Limb (tissue), 2 donors: ENCODE results near the gene LAMTOR4.
A peak's percentile ranks its signal among the peaks of the same experiment; 100 is the strongest.

Source experiments
- DNase-seq, 2 donors: peaks; one replicate each; pipeline ENCODE4 v3.0.0-alpha.2; 2016; ENCODE audit errors: extremely low spot score in 2 of 2

LAMTOR4 gene

DNA sequence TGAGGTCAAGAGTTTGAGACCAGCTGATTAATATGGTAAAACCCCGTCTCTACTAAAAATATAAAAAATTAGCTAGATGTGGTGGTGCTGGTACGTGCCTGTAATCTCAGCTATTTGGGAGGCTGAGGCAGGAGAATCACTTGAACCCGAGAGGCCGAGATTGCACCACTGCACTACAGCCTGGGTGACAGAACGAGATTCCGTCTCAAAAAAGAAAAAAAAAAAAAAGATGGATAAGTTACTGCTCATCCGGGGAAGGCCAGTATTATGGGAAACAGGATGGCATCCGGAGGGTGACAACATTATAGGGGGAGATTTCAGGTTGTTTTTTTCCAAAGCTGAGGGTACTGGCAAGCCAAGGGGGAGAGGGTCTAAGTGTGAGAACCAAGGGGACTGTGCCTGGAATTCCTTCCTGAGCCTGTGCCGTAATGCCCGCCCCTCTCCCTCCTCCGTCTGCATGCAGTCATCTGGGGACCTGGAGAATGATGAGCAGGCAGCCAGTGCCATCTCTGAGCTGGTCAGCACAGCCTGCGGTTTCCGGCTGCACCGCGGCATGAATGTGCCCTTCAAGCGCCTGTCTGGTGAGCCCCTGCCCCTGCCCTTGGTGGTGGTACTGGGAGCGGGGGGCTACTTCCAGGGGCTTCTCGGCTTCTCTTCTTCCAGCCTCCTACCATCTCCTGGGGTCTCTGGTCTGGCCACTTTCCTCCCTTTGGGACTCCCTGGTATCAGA, 4.4 kb downstream of the LAMTOR4 start:
- DNase-seq, result no peak

DNA sequence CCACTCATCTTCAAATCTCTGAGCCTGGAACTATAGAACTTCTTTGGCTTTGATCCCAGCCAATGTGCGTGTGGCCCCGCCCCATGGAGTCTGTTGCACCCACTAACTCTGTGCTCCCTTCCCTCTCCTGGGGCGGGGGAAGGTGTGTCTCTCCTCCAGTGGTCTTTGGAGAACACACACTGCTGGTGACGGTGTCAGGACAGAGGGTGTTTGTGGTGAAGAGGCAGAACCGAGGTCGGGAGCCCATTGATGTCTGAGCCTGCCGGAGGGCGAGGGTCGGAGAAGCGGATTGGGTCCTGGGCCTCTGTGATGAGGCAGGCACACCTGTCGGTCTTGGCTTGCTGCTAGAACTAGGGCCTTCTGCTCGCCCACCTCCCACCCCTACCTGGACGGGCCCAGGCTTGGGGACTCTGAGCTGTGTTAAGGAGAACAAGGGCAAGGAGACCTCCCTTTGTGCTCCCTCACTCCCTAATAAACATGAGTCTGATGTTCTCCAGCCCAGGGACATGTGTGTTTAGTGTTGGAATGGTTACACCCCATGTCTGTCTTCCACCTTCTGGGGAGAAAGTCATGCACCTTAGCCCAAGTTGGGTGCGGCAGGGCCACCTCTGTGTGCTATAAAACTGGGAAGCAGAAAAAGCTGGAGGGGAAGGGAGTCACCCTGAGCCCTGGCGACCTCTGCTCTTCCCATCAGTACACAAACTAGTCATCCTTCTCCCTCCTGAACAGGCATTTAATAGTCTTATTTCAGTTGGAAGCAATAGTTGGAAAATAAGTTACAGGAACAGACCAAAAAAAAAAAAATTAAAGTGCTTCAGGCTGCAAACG, 5.2 kb downstream of the LAMTOR4 start:
- DNase-seq, result no peak

DNA sequence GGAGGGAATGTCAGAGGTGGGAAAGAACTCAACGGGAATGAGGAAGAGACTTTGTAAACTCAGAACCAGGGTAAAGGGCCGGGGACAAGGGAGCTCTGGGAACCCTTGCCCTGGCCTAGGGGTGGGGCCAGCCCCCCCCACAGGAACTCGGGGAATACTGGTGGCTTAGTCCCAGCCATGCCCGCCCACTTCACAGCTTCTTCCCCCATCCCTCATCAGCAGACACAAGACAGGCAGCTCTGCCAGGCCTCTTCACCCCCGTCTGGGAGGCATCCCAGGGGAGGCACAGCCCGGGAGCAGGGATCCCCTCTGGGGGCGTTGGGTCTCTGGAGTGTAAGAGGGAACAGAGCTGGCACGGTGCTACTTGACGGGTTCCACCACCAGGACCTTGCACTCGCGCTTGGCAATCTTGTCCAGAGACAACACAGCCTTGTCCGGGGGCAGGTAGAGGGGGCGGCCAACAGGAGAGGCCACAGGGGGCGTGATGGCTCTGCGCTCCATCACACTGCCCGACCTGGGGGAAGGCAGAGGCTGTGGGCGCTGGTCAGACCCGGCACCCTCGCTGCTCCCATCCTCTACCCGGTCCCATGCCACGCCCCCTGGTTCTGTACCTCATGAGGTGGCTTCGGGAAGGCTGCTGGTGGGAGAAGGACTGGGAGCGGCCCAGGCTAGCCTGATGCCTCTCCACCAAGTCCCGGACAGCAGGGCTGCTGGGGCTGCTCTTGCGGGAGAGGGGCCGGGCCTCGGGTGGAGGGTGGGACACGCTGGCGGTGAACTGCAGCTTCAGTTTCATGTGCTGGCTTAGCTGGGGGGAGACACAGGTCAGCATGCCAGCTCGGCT, 6.2 kb downstream of the LAMTOR4 start:
- no peak for DNase-seq

DNA sequence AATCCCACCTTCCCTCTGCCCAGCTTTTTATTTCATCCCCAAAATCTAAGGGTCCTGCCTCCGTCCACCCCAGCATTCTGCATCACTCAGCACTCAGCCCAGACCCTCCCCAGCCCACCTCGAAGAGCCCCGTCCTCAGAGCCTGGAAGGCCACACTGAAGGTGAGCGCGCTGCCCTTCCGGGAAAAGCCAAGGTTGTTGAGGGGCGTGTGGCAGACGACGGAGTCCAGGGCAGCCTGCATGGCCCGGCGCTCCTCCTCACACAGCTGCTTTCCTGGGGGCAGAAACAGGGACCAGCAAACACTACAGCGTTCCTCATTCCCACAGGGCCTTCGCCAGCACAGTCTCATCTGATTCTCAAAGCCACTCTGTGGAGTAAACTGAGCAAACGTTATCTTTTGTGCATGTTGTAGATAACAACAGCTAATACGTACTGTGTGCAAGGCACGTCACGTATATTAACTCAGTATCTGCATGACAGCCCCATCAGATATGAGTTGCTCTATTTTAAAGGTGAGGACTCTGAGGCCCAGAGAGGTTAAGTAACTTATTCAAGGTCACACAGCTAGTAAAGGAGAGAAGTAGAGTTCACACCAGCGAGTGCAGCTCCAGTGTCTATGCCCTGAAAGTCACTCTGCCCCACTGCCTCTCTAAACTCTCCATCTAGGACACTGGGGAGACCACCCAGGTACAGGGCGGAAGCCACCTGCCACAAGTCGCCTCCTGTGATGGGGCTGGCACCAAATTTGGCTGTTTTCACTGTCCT, 7.0 kb downstream of the LAMTOR4 start:
- DNase-seq, result no peak

DNA sequence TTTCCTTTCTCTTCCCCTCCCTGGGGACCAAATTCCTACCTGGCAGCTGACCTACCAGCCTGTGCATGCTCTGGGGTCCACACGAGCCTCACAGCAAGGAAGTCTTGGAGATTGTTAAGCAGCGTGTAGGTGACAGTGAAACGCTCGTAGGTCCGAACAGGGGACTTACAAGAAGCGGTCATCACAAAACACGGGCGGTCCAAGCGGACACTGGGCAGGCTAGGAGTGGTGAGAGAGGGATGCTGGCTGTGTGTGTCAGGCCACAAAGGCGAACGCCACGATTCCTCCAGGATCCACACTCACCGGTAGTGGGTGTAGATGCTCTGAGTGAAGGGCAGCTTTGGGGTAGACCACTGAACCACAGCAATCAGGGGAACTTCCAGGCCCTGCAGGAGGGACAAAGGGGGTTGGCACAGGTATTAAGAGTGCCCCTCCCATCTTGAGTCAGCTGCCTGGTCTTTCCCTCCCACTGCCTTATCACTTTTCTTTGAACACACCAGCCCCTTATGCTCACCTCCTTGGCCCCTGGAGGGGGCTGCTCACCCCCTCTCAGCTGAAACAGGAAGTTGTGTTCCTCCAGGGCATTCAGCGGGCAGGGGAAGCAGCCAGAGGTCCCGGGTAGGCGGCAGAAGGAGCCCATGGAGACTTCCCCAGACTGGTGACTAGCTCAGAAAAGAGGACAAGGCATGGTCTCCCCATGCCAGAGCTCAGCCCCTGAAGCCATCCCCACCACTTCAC, 7.8 kb downstream of the LAMTOR4 start:
- no peak for DNase-seq

DNA sequence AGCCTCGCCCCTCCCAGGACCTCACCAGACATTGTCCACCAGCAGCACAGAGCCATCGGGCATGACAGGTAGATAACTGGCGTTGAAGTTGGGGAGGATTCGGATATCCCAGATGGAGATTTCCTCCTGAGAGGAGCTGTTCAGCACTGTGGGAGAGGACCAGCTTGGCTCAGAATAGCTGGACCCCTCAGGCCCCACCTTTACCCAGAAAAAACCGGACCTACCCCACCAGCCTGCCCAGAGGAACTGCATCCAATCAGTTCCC, 8.3 kb downstream of the LAMTOR4 start:
- DNase-seq, result no peak

DNA sequence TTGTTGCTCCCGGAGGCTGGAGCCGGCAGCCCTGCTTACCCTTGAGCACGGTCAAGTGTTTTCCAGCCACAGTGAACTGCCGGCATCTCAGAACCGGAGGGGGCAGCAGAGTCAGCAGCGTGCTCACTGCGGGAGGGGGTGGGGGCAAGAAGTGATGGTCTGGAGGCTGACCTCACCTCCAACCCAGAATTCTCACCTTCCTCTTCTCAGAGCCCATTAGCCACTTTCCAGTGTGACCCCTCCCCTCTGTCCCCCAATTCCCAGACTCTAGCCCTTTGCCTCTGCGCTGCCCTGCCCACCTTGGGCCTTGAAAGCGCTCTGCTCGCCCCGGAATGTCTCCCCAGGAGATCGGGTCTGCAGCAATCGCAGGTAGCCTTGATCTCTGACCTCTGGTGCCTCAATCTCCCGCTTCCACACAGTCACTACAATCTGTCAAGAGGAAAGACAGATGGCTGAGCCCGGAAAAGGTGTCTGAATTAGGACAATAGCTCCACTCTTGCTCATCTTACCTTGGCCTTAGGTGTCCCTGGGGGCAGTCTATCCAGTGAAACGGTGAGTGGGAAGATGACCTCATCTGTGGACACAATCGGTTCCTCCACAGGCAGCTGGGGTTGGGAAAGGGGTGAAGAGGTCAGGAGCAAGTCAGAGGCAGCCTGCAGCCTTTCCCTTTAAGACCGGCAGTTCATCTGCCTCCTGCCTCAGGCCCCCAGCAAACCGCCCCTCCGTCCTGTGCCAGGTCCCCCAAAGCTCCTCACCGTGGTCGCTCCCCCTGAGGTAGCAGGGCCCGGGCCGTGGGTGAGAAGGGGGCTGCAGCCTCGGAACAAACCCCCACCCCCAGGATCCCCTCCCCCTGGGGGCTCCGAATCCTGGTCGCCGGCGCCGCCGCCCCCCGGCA, 8.9 kb downstream of the LAMTOR4 start:
- DNase-seq, result no peak

DNA sequence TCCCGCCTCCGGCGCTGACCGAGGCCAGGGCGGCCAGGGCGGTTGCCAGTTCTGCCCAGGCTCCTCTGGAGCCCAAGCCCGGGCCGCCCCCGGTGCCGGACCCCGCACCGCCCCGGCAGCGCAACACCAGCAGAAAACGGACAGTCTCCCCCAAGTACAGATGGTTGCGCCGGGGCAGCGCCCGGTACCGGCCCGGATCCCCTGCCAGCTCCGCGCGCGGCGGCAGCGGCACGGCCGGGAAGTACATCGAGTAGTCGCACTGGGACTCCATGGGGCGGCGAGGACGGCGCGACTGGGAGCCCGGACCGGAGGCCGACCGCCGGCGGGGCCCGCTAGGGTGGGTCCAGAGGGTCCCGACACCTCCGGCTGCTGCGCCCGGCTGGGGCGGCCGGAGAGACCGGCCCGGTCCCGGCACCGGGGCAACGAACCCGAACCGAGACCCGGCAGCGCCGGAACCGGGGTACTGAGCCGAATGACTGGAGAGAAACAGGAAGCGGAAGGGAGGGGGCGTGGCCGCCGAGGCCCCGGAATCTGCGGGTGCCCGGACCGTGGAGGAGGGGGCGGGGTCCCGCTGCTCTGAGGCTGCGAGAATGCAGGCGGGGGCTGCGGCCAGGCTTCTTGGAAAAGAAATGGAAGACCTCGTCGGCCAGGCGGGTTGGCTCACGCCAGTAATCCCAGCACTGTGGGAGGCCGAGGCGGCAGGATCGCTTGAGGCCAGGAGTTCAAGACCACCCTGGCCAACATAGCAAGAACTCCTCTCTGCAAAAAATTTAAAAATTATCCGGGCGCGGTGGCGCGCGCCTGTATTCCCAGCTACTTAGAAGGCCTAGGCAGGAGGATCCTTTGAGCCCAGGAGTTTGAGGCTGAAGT, 9.7 kb downstream of the LAMTOR4 start, which contains the start of gene TRAPPC14:
Gene TRAPPC14 (minus strand): TSS at position 495 of the 870 bp plus-strand sequence. CDS start 224 bp downstream, at position 271.
- peak; percentile 89 to 94 for DNase-seq

DNA sequence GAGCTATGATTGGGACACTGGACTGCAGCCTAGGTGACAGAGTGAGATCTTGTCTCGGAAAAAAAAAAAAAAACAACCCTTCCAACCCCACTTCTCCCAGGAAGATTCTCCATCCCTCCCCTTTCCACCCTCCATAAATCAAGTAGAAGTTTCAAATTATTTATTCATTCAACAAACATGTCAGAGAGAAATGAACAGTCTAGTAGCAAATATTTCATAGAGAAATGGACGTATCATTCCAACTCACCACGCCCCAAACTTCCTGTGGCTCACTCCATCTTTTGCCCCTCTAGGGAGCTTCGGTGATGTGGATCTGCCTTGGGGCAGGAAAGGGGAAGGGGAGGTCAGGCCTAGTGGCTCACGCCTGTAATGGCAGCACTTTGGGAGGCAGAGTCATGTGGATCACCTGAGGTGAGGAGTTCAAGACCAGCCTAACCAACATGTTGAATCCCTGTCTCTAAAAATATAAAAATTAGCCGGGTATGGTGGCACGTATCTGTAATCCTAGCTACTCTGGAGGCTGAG, 10.4 kb downstream of the LAMTOR4 start:
- no peak for DNase-seq

DNA sequence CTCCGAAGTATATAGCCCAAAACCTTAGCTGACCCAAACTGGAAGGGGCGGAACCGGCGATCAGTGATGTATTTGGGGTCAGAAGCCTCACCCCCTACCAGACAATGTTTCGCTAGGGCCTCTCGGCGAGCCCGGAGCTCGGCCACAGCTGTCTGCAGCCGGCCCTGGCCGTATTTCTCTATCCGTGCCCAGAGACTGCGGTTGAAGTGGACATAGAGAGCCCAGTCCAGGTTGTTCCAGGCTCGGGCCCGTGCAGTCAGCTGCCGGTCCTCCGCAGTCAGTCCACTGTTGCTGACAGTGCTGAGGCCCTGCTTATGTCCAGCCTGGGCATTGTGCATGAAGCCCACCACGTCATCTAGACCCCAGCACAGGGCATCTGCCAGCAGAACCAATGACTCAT, 11.3 kb downstream of the LAMTOR4 start:
- DNase-seq, result no peak

DNA sequence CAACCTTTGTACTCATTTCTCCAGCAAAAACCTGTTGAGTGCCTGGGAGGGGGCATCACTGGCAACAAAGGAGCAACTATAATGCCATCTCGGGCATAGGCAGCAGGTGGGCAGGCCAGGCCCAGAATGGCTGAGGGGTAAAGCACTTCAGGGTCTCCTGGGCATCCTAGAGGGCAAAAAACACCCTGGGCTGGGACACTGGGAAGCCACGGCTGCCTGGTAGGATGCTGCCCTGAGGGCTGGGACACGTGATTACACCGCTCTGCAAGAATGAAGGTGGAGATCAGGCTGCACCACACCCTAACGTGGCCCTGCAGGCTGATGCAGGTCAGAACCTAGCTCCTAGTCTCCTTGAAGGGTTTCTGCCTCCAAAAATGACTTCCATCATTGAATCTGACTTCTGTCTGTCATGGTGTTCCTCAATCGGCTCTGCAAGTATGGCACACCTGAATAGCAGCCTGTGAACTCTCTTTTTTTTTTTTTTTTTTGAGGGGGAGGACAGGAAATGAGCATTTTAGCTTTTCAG, 14.4 kb downstream of the LAMTOR4 start:
- no peak for DNase-seq

DNA sequence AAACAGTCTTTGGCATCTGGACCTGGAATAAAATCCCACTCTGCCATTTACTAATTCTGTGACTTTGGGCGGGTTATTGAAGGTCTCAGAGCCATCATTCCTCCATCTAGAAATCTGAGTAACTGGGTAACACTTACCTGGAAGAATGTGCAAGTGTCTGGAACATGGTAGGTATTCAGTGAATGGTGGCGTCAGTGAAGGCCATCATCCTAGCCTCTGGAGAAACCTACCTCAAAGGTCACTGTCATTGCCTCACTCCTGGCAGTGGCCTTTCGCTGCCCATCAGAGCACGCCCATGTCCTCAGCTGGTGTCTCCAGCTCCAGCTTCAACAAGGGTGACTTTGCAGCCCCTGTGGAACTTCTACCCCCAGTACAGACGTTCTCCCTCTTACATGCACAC, 15.2 kb downstream of the LAMTOR4 start:
- no peak for DNase-seq

DNA sequence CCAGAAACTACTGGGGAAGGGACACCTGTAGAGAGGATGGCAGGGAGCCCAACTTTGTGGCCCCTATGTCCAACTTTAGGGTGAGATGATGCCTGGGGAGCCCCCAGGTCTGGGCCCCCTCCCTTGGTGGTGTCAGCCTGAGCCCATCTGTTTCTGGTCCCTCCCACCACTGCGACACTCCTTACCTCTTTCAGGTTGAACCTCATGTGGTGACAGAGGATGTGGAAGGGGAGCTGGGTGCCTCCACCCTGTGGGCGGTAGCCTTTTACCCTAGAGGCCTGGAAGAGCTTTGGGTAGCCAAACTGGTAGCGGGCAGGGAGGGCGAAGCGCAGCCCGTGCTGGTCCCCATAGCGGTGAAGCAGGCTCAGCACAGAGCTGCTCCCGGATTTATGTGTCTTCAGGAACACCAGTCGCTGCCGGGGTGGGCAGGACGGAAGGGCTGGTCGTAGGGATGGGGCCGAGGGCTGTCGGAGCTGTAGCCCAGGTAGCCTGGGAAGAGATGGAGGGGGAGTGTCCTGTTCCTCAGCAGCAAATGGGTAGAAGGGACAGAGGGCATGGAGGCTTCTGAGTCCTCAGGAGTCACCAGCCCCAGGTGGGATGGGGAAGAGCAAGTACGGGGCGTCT, 17.7 kb downstream of the LAMTOR4 start:
- DNase-seq, result no peak

DNA sequence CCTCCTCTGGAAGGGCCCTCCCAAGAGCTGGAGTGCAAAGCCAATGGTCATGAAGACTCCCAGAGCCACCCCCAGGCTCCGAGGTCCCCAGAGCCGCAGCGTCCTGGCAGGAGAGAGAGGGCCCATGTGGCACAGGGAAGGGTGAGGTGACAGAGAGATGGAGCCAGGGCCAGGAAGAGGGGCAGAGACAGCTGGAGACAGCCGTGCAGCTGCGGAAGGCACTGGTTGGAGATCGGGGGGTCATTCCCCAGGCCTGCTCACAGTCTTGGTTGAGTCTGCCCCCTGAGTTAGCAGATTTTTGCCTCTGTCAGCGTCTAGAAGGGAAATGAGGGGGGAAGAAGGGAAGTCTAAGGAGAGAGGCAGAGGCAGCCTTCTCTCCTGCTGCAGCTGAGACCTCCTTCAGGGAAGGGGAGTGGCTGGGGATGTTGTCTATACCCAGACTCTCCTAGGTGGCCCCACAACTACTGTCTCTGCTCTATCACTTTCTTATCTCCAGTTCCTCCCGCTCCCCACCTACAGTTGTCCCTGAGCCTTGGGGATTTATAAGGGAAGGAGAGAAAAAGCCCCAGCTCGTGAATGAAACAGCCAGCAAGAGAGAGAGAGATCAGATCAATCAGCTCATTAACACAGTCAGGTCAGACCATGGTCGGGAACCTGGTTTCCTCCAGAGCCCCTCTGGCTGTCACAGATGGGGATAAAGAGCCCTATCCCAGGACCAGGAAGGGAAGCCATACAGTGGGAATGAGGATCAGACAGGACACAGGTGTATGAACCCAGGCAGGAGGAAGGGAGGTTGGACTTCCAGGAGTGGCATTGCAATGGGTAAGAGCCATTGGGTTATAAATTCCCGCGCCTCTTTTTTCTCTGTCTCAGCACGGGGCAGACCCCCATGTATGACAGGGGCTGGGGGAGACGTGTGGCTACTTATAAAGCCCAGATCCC, 18.5 kb downstream of the LAMTOR4 start:
- no peak for DNase-seq

DNA sequence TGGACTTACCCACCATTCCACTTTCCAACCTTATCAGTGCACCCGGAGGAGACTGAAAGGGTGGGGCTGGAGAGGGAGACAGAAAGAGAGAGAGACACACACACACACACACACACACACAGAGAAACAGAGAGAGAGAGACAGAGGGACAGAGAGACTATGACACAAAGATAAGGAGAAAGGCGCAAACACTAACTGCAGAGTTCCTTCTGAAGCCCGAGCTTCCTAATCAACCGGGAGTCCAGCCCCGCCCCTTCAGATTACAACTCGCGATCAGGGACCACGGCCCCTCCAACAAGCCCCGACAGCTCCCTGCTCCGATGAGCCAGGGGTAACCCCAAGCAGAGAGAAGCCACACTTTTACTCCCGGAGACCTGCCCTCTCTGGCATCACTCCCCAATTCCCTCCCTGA, 19.2 kb downstream of the LAMTOR4 start:
- DNase-seq, result peak in 1 of 2 donors; percentile 61

DNA sequence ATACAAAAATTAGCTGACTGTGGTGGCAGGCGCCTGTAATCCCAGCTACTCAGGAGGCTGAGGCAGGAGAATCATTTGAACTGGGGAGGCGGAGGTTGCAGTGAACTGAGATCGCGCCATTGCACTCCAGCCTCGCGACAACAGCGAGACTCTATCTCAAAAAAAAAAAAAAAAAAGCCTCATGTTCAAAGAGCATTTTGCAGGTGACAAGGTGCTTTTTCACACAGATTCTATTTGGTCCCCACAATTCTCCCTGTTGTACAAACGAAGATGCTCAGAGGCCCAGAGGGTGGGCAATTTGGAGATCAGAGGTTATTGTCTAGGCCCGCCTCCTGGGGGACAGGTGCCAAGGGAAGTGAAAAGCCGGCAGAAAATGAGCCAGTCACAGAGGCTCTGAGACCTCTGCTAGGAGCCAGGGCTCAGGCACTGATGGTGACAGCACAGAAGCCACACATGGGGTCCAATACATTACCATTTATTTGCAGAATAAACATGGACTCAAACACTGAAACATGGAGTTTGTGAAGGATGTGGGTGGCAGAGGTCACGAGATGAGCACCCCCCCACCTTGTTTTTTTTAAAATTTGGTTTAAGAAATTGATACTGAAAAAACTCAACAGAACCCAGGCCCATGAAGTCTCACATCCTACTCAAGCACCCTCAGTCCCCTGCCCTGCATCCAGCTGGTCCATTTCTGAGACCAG, 20.6 kb downstream of the LAMTOR4 start:
- no peak for DNase-seq
